Activated CD8-positive, alpha-beta memory T cell treated with anti-CD3 and anti-CD28 coated beads, Interleukin-2, amount 50 U/mL, for 1 hour (primary cell): ENCODE measurements around the gene NR2F1-AS1.

Source experiments
- DNase-seq: peaks from one replicate; pipeline ENCODE4 v3.0.0-alpha.2; 2020; ENCODE audit errors: extremely low read depth

NR2F1-AS1 gene

GRCh38 chr5:93385655-93386054, 195.4 kb downstream of the NR2F1-AS1 start:
- no peak for DNase-seq

DNA sequence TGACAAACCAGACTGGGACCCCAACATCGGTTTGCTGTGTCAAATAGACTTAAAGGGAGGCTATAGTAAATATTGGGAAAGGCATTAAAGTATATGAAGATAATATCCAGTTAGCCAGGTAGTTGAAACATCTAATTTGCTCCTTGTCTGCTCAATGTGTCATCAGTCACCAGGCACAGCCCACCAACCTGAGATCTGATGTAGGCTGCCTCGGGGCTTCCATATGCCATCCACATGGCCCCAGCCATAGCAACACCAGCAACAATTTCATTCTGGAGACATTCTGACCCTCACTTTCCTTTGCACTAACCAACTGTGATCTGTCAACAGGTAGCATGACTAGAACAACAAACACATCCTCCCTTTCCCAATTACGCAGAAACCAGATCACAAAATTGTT, 196.0 kb downstream of the NR2F1-AS1 start:
- DNase-seq, result no peak

DNA sequence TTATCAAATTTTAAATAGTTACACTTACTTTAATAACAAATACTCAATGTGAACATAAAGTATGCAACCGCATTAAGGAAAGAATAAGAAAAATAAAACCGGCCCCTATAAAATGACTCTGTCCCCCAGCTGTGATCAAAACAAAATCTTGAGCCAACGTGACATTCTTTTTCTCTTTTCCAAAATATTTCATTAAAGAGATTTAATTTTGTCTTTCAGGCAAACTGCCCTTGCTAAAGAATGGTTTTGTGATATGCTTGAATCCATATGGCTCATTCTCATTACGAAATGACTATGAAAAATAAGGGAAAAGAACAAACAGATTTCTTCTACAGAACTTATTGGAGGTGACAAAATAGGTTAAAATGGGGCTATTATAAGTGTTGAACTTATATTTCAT, 197.0 kb downstream of the NR2F1-AS1 start:
- no peak for DNase-seq

GRCh38 chr5:93382188-93382825, 198.7 kb downstream of the NR2F1-AS1 start:
- DNase-seq, result no peak

DNA sequence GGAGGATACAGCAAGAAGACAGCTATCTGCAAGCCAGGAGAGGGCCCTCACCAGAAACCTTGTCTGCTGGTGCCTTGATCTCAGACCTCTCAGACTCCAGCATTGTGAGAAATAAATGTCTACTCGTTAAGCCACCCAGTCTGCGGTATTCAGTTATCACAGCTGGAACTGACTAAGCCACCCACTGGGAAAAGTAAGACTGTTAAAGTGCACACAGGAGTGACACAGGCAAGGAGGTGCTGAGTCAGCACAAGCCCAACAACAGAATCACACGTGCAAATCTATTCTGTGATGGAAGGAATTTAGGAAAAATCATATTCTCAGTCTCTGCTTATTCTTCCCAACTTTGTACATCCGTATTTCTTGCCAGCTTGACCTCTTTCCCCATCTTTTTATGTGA, 200.0 kb downstream of the NR2F1-AS1 start:
- no peak for DNase-seq

DNA sequence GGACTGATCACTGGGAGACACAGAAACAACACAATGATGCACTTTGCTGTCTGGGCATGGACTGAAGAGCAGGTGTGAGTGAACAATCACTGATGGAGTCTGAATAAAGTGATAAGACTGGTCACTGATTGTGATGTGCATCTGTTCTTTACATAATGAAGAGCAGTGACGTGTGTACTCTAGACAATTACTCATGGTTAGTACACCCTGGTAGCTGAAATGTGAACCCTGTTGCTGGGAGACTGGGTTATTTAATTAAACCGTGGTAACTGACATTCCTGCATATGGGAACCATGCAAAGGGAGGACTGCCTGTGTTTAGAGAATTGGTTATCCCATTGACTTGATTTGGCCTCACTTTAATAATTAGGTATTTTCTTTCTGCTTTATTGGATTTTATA, 202.9 kb downstream of the NR2F1-AS1 start:
- DNase-seq, result no peak

DNA sequence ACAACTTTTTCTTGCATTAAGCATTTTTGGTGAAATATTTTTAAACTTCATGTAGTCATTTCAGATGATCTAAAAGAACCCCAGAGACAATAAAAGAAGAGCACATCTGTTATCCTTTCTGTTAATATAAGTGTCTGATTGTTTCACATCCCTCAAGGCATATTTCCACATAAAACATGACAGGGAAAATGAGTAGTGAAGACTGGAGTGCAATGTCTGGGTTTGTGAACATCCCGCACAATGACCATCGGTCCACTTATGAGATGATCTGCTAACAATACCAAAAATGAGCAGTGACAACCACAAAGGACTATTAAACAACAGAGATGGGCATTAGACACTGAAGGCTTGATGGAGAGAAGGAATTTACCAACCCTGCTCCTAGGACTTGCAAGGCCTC, 209.1 kb downstream of the NR2F1-AS1 start:
- no peak for DNase-seq

DNA sequence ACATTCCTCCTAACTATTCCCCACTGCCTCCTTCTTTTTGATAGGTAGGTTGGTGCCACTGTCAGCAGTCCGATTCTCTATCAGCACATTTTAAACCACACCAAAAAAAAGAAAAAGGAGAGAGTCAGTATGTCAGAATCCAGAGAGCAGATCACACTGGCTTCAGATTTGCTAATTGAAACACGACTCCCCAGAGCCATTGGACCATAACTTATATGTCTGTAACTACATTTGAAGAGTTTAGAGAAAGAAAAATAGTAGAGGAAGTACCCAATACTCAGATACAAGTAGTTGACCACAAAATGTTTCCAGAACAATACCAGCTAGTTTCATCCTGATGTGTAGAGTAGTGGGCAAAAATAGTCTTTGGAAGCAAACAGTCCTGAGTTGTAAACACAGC, 216.6 kb downstream of the NR2F1-AS1 start:
- DNase-seq, result no peak

DNA sequence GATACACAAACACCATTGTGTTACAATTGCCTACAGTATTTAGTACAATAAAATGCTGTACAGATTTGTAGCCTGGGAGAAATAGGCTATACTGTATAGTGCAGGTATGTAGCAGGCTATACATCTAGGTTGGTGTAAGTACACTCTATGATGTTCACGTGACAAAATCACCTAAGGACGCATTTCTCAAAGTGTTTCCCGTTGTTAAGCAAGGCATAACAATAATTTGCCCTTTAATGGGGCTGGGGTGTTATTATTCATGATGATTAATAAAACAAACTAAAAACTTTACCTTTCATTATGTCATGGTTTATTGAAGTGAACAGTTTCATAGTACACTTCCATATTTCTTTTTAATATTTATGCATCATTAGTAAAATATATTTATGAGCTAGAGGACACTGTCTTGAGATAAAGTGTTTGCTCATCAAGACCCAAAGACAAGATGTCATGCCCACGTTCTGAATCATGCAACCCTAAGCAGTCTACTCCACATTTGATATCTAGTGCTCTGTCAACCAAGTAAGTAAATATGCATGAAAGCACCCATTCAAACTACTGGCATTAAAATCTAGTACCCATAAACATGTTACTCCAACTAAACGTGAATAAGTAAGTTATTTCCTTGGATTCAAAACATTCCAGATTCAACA, 220.5 kb downstream of the NR2F1-AS1 start:
- DNase-seq, result no peak

DNA sequence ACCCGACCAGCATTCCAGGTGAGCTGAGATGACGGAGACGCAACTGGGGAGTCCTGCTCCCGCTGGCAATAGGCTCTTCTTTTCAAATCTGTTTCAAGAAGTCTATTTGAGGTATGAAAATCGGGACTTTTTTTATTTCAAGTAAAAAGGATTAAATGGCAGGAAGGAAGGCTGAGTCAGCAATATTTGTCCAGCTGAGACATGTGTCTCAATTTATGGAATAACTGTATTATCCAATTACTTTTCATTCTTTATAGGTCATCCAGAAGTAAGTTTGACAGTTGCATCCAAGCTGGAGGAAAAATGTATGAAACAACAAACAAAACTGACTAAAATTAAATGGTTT, 221.1 kb downstream of the NR2F1-AS1 start:
- no peak for DNase-seq
